NCI-H345 treated with DMSO at 0.1 percent for 48 hours (cell line): Measurements from ENCODE around the gene PCDHGA9.
"Not testable (repeated sequence)": the region's sequence is repeated elsewhere in the genome, so short reads cannot be mapped to it uniquely, and the experiment has no call there.

ENCODE experiments used
- DNase-seq: peaks from one replicate; lab custom pipeline; 2025; ENCODE audit not compliant: unreplicated experiment; lab: John Stamatoyannopoulos, UW

PCDHGA9 gene

DNA sequence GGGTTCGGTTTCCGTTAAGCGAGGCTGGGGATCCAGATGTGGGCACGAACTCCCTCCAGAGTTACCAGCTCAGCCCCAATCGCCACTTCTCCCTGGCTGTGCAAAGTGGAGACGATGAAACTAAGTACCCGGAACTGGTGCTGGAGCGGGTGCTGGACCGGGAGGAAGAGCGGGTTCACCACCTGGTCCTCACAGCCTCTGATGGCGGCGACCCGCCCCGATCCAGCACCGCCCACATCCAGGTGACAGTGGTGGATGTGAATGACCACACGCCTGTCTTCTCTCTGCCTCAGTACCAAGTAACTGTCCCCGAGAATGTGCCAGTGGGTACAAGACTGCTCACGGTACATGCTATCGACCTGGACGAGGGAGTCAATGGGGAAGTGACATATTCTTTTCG, 19.2 kb upstream of the PCDHGA9 start:
- DNase-seq, result no peak

DNA sequence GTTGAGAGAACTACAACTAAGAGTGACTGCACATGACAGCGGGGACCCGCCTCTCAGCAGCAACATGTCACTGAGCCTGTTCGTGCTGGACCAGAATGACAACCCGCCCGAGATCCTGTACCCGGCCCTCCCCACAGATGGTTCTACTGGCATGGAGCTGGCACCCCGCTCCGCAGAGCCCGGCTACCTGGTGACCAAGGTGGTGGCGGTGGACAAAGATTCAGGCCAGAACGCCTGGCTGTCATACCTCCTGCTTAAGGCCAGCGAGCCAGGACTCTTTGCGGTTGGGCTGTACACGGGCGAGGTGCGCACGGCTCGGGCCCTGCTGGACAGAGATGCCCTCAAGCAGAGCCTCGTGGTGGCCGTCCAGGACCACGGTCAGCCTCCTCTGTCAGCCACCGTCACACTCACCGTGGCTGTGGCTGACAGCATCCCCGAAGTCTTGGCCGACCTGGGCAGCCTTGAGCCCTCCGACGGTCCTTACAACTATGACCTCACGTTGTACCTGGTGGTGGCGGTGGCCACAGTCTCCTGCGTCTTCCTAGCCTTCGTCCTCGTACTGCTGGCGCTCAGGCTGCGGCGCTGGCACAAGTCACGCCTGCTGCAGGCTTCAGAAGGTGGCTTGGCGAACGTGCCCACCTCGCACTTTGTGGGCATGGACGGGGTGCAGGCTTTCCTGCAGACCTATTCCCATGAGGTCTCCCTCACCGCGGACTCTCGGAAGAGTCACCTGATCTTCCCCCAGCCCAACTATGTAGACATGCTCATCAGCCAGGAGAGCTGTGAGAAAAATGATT, 17.9 kb upstream of the PCDHGA9 start:
- DNase-seq, result no peak

DNA sequence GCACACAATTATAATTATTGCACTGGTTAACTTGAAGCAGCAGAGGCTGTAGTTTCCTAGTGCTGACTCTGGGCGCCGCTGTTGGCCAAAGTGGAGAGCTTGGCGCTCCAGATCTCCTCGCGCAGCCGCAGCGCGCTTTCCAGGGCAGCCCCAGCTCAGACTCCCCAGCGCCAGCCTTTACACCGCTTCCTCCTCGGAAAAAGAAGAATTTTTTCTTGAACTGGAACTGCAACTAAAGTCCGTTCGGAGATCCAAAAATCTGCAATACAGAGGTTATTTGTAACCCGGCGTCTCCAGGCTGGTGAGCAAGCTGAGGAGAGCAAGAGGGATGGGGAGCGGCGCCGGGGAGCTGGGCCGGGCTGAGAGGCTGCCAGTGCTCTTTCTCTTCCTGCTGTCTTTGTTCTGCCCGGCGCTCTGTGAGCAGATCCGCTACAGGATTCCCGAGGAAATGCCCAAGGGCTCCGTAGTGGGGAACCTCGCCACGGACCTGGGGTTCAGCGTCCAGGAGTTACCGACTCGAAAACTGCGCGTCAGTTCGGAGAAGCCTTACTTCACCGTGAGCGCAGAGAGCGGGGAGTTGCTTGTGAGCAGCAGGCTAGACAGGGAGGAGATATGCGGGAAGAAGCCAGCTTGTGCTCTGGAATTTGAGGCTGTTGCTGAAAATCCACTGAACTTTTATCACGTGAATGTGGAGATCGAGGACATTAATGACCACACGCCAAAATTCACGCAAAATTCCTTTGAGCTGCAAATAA, 14.8 kb upstream of the PCDHGA9 start, which contains the start of gene PCDHGB4:
PCDHGB4 (plus strand) TSS at position 142 of the 755 bp plus-strand sequence; CDS start at position 329, 187 bp downstream.
- DNase-seq, result not testable (repeated sequence)

GRCh38 chr5:141388661-141389060, 13.9 kb upstream of the PCDHGA9 start:
- DNase-seq, result no peak

DNA sequence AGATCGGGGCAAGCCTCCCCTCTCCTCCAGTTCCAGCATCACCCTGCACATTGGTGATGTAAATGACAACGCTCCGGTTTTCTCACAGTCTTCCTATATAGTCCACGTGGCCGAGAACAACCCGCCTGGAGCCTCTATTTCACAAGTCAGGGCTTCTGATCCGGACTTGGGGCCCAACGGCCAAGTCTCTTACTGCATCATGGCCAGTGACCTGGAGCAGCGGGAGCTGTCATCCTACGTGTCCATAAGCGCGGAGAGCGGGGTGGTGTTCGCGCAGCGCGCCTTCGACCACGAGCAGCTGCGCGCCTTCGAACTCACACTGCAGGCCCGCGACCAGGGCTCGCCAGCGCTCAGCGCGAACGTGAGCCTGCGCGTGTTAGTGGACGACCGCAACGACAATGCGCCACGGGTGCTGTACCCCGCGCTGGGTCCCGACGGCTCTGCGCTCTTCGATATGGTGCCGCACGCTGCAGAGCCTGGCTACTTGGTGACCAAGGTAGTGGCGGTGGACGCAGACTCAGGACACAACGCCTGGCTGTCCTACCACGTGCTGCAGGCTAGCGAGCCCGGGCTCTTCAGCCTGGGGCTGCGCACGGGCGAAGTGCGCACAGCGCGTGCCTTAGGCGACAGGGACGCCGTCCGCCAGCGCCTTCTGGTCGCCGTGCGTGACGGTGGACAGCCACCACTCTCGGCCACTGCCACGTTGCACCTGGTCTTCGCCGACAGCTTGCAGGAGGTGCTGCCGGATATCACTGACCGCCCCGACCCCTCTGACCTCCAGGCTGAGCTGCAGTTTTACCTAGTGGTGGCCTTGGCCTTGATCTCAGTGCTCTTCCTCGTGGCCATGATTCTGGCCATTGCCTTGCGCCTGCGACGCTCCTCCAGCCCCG, 13.2 kb upstream of the PCDHGA9 start:
- no peak for DNase-seq

GRCh38 chr5:141392429-141393198, 10.0 kb upstream of the PCDHGA9 start, which contains the start of gene PCDHGA8:
TSS of gene PCDHGA8 (plus strand) at chr5:141392633. CDS start at chr5:141392814, 181 bp downstream.
- DNase-seq, result no peak

GRCh38 chr5:141393267-141393666, 9.3 kb upstream of the PCDHGA9 start:
- no peak for DNase-seq

DNA sequence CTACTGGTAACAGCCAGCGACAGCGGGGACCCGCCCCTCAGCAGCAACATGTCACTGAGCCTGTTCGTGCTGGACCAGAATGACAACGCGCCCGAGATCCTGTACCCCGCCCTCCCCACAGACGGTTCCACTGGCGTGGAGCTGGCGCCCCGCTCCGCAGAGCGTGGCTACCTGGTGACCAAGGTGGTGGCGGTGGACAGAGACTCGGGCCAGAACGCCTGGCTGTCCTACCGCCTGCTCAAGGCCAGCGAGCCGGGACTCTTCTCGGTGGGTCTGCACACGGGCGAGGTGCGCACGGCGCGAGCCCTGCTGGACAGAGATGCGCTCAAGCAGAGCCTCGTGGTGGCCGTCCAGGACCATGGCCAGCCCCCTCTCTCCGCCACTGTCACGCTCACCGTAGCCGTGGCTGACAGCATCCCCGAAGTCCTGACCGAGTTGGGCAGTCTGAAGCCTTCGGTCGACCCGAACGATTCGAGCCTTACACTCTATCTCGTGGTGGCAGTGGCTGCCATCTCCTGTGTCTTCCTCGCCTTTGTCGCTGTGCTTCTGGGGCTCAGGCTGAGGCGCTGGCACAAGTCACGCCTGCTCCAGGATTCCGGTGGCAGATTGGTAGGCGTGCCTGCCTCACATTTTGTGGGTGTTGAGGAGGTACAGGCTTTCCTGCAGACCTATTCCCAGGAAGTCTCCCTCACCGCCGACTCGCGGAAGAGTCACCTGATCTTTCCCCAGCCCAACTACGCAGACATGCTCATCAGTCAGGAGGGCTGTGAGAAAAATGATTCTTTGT, 8.0 kb upstream of the PCDHGA9 start:
- not testable (repeated sequence) for DNase-seq

GRCh38 chr5:141397756-141398551, 4.6 kb upstream of the PCDHGA9 start, which contains the start of gene PCDHGB5:
TSS of gene PCDHGB5 (plus strand) at chr5:141397947. CDS start at chr5:141398128, 181 bp downstream.
- not testable (repeated sequence) for DNase-seq

DNA sequence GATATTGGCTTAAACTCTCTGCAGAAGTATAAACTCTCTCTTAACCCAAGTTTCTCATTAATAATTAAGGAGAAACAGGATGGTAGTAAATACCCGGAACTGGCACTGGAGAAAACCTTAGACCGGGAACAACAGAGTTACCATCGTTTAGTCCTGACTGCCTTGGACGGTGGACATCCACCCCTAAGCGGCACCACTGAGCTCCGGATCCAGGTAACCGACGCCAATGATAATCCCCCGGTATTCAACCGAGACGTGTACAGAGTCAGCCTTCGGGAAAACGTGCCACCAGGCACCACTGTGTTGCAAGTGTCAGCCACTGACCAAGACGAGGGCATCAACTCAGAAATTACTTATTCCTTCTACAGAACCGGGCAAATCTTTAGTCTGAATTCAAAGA, 4.0 kb upstream of the PCDHGA9 start:
- DNase-seq, result no peak

DNA sequence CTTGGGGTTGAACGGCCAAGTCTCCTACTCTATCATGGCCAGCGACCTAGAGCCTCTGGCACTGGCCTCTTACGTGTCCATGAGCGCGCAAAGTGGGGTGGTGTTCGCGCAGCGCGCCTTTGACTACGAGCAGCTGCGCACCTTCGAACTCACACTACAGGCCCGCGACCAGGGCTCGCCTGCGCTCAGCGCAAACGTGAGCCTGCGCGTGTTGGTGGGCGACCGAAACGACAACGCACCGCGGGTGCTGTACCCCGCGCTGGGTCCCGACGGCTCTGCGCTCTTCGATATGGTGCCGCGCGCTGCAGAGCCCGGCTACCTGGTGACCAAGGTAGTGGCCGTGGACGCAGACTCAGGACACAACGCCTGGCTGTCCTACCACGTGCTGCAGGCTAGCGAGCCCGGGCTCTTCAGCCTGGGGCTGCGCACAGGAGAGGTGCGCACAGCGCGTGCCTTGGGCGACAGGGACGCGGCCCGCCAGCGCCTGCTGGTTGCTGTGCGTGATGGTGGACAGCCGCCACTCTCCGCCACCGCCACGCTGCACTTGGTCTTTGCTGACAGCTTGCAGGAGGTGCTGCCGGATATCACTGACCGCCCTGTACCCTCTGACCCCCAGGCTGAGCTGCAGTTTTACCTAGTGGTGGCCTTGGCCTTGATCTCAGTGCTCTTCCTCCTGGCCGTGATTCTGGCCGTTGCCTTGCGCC, 2.9 kb upstream of the PCDHGA9 start:
- no peak for DNase-seq

- no peak for DNase-seq
Measured at GRCh38 chr5:141403387-141403786, 809 bp downstream of the PCDHGA9 start.

DNA sequence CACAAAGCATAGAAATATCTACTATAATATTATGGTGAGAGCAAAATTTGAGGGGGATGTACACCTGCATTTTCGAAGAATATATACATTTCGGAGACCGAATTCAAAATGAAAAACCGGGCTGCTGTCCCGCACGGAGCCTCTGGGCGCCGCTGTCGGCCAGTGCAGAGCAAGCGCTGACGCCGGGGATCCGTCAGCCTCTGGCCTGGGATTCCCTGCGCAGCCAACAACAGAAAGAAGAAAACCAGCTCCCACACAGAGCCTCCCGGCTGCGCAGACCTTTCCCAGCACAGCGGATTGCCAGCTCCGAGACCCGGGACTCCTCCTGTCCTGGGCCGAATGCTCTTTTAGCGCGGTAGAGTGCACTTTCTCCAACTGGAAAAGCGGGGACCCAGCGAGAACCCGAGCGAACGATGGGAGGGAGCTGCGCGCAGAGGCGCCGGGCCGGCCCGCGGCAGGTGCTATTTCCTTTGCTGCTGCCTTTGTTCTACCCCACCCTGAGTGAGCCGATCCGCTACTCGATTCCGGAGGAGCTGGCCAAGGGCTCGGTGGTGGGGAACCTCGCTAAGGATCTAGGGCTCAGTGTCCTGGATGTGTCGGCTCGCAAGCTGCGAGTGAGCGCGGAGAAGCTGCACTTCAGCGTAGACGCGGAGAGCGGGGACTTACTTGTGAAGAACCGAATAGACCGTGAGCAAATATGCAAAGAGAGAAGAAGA, 5.4 kb downstream of the PCDHGA9 start, which contains the start of gene PCDHGB6:
PCDHGB6 (plus strand) TSS at position 232 of the 716 bp plus-strand sequence; CDS start at position 414, 182 bp downstream.
- not testable (repeated sequence) for DNase-seq

DNA sequence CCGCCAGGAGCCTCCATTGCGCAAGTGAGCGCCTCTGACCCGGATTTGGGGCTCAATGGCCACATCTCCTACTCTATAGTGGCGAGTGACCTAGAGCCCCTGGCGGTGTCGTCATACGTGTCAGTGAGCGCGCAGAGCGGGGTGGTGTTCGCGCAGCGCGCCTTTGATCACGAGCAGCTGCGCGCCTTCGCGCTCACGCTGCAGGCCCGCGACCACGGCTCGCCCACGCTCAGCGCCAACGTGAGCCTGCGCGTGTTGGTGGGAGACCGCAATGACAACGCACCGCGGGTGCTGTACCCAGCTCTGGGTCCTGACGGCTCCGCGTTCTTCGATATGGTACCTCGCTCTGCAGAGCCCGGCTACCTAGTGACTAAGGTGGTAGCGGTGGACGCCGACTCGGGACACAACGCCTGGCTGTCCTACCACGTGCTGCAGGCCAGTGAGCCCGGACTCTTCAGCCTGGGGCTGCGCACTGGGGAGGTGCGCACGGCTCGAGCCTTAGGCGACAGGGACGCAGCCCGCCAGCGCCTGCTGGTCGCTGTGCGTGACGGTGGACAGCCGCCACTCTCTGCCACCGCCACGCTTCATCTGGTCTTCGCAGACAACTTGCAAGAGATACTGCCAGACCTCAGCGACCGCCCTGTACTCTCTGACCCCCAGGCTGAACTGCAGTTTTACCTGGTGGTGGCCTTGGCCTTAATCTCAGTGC, 7.2 kb downstream of the PCDHGA9 start:
- no peak for DNase-seq

GRCh38 chr5:141411575-141411974, 9.0 kb downstream of the PCDHGA9 start:
- no peak for DNase-seq

GRCh38 chr5:141412854-141413539, 10.4 kb downstream of the PCDHGA9 start, which contains the start of gene PCDHGA10:
TSS of gene PCDHGA10 (plus strand) at chr5:141412987. CDS start at chr5:141413176, 189 bp downstream.
- no peak for DNase-seq
